DND-41 (cell line): ENCODE results near the gene LBX2.

Experiments used
- ATAC-seq: fragments of 200-7000 bp; cut with Tn5 transposase; 3 replicates; pipeline ENCODE4 v1.9.1; 2021; ENCODE audit warnings: low read depth; ENCODE audit not compliant: insufficient read depth
- DNase-seq: peaks from one replicate; pipeline ENCODE4 v3.0.0-alpha.2; 2020
- H2AFZ ChIP-seq: 2 replicates; pipeline ENCODE4 v1.6.0; 2012; ENCODE audit warnings: low read depth, low read length
- H3K27ac ChIP-seq: 2 replicates; pipeline ENCODE4 v1.5.1; 2012; ENCODE audit warnings: low read length, inconsistent platforms
- H3K27me3 ChIP-seq: fragments of 200-600 bp; sonication (generic); 2 replicates; pipeline ENCODE4 v1.6.0; 2012; ENCODE audit warnings: low read length, mild to moderate bottlenecking, inconsistent platforms; ENCODE audit not compliant: insufficient read depth, poor library complexity
- H3K36me3 ChIP-seq: 2 replicates; pipeline ENCODE4 v1.5.1; 2012; ENCODE audit warnings: low read length, inconsistent platforms; ENCODE audit not compliant: insufficient read depth
- H3K4me1 ChIP-seq: 2 replicates; pipeline ENCODE4 v1.5.1; 2012; ENCODE audit warnings: mild to moderate bottlenecking, low read length; ENCODE audit not compliant: insufficient read depth
- H3K4me2 ChIP-seq: 2 replicates; pipeline ENCODE4 v1.6.0; 2012; ENCODE audit warnings: mild to moderate bottlenecking, moderate library complexity, low read length, inconsistent platforms; ENCODE audit not compliant: insufficient read depth
- H3K4me3 ChIP-seq, 2 experiments: fragments of 200-600 bp in 1 of 2; shearing (Covaris generic) in 1 of 2; 2 replicates each; pipeline ENCODE4 v1.5.1; 2012 to 2016; ENCODE audit warnings: inconsistent platforms in 2 of 2, low read length in 2 of 2, mild to moderate bottlenecking in 2 of 2, low read depth in 1 of 2, moderate library complexity in 1 of 2
- H3K79me2 ChIP-seq: 2 replicates; pipeline ENCODE4 v1.6.0; 2012; ENCODE audit warnings: low read length, inconsistent platforms; ENCODE audit not compliant: insufficient read depth
- H3K9ac ChIP-seq: 2 replicates; pipeline ENCODE4 v1.6.0; 2012; ENCODE audit warnings: low read depth, mild to moderate bottlenecking, inconsistent platforms, low read length, moderate library complexity
- H3K9me3 ChIP-seq: 2 replicates; pipeline ENCODE4 v1.5.1; 2012; ENCODE audit warnings: low read length, moderate library complexity, mild to moderate bottlenecking, inconsistent platforms; ENCODE audit not compliant: insufficient read depth, severe bottlenecking
- H4K20me1 ChIP-seq: 2 replicates; pipeline ENCODE4 v1.6.0; 2012; ENCODE audit warnings: low read length; ENCODE audit not compliant: insufficient read depth
- EZH2 ChIP-seq: IDR thresholded peaks from 3 replicates; pipeline ENCODE4 v1.6.1; 2012; ENCODE audit warnings: borderline replicate concordance, low read depth, mild to moderate bottlenecking, moderate library complexity, low read length, inconsistent platforms; ENCODE audit not compliant: severe bottlenecking
- TF ChIP-seq, protein P1 (sequence below): IDR thresholded peaks from 2 replicates; pipeline ENCODE4 v1.5.1; 2012; ENCODE audit warnings: borderline replicate concordance, low read length, moderate library complexity, mild to moderate bottlenecking; ENCODE audit not compliant: poor library complexity, severe bottlenecking; ENCODE audit errors: extremely low read depth

The LBX2 gene

DNA sequence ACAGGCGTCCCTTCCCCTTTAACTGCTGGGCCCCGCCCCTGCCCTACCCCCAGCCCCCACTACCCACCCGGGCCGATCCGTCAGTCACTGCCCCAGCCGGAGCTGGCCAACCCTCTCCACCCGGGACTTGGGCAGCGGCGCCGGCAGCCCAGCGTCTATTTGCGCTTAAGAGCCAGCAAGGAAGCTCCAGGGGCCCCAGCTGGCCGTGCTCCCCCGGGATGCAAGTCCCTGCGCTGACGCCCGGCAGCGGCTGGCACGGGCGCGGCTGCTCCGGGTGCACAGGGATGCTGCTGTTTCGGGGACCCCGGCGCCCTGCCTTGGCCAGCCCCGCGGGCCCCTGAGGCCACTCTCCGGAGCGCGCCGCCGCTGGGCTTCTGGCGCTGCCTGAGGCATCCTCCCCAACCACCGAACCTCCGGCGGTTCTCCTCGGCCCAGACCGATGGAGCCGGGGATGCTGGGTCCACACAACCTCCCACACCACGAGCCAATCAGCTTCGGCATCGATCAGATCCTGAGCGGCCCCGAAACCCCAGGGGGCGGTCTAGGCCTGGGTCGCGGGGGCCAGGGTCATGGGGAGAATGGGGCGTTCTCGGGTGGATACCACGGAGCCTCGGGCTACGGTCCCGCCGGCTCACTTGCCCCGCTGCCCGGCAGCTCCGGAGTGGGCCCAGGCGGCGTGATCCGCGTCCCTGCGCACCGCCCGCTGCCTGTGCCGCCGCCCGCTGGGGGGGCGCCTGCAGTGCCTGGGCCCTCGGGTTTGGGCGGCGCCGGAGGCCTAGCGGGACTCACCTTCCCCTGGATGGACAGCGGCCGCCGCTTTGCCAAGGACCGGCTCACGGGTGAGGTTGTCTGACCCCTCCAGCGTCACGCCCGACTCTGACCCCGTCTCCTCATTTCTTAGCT, 15.2 kb upstream of the LBX2 start, which contains the start of gene TLX2:
Gene TLX2 (plus strand): TSS at position 83 of the 903 bp plus-strand sequence. CDS start 357 bp downstream, at position 440.
- H3K4me2 ChIP-seq: peak within 1 kb of the TSS; percentile 17; the same call in 1 of the 2 replicates

DNA sequence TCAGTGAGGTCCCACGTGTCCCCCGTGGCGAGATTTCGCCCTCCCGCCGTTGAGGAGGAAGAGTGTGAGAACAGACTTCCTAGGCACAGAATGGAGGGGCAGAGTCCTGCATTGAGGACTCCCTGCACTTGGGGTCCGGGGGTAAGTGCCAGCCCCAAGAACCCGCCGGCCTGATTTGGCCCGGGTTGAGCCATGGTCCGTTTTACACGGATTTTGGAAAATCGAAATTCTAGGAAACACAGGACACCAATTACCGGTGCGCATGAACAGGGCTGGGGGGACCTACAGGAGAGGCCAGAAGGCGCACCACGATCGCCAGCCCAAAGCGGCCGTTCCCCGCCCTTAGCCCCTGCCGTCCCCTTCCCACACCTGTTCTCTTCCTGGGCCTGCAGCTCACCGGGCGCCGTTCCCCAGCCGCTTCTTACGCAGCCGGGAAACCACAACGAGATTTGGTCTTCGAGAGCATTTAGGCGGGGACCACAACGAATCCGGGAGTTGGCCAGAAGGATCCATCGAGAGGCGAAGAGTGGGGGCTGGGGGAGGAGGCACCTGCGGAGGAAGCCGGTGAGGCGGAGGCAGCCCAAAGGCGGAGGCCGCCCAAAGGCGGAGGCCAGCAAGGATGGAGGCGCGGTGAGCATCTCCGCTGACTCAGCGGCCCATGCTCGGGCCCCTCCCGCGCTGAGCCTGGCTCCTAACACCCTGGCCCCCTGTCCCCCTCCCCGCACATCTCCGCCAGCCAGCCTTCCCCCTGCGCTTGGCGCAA, 14.4 kb upstream of the LBX2 start:
- peak; percentile 76 for ATAC-seq
- no peak overlapping the region for H3K4me3 ChIP-seq

More for the DNA sequence above, 15.2 kb upstream of the LBX2 start, which contains the start of gene TLX2:
- Histone ChIP-seq H3K4me3 (no peak within 1 kb of the TSS), H3K27me3 (peaks cover 28% of the 10 kb centered on the region), H3K36me3 (no peaks in the 10 kb centered on the region), H4K20me1 (no peaks in the 10 kb centered on the region), H3K9me3 (no peaks in the 10 kb centered on the region), H3K9ac (no peak within 1 kb of the TSS), H2AFZ (no peak within 1 kb of the TSS; the same call in 1 of the 2 replicates), H3K27ac (no peak within 1 kb of the TSS), H3K79me2 (no peaks in the 10 kb centered on the region), H3K4me1 (peaks cover 7% of the 10 kb centered on the region; the same call in 1 of the 2 replicates)
- no peak for TF ChIP-seq EZH2
- TF ChIP-seq, protein P1, sequence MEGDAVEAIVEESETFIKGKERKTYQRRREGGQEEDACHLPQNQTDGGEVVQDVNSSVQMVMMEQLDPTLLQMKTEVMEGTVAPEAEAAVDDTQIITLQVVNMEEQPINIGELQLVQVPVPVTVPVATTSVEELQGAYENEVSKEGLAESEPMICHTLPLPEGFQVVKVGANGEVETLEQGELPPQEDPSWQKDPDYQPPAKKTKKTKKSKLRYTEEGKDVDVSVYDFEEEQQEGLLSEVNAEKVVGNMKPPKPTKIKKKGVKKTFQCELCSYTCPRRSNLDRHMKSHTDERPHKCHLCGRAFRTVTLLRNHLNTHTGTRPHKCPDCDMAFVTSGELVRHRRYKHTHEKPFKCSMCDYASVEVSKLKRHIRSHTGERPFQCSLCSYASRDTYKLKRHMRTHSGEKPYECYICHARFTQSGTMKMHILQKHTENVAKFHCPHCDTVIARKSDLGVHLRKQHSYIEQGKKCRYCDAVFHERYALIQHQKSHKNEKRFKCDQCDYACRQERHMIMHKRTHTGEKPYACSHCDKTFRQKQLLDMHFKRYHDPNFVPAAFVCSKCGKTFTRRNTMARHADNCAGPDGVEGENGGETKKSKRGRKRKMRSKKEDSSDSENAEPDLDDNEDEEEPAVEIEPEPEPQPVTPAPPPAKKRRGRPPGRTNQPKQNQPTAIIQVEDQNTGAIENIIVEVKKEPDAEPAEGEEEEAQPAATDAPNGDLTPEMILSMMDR: no peak
- DNase-seq: no peak
- ATAC-seq: no peak

DNA sequence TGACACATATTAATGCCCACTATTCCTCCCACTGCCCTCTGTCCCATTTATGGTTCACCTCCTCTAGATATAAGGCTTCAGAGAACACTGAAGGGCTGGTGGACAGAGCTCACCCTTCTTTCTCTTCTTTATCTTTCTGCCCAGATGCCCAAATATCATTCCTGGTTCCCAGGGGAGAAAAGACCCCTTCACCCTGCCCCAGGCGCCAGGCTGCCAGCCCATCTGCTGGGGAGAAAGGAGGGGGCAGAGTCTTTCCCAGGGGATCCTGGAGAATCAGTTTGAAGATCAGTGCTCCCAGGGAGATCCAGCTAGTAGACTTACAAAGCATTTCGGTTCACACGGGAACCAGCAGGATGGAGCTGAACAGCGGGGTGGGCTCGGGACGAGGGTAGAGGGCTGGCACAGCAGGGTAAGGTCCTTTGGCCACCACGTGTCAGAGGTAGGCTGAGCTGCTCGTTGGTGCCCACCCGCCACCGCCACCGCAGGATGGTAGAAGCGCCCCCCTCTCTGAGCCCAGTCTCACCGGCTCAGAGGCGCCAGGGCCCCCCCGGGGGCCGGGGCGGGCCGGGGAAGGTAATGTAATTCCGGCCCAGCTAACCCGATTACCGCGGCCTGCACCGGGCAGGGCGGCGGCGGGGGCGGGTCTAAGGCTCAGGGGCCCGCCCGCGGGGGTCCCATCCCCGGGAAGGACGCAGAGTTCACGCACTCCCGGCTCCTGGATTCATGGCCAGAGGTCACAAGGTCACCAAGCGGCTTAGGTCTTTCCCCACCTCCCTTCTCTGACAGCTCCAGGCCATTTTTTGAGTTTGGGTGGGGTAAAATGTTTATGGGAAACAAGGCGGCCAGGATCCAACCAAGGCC, 13.6 kb upstream of the LBX2 start:
- Histone ChIP-seq H3K4me3 (no peak overlapping the region), H3K9ac (no peak overlapping the region), H2AFZ (no peak overlapping the region), H3K4me2 (no peak overlapping the region), H3K9me3 (no peaks in the 10 kb centered on the region), H3K27me3 (peaks cover 19% of the 10 kb centered on the region), H3K27ac (no peak overlapping the region), H3K79me2 (no peaks in the 10 kb centered on the region), H4K20me1 (no peaks in the 10 kb centered on the region), H3K4me1 (peaks cover 16% of the 10 kb centered on the region), H3K36me3 (no peaks in the 10 kb centered on the region)
- no peak for ATAC-seq
- TF ChIP-seq EZH2: no peak
- TF ChIP-seq, protein P1: no peak
- DNase-seq: no peak

More for the DNA sequence above, 14.4 kb upstream of the LBX2 start:
- Histone ChIP-seq H4K20me1 (no peaks in the 10 kb centered on the region), H3K79me2 (no peaks in the 10 kb centered on the region), H3K27me3 (peaks cover 23% of the 10 kb centered on the region), H3K9me3 (no peaks in the 10 kb centered on the region), H2AFZ (no peak overlapping the region; the same call in 1 of the 2 replicates), H3K4me1 (peaks cover 8% of the 10 kb centered on the region; the same call in 1 of the 2 replicates), H3K36me3 (no peaks in the 10 kb centered on the region), H3K4me2 (peak overlapping the region; percentile 17; the same call in 1 of the 2 replicates), H3K9ac (no peak overlapping the region), H3K27ac (no peak overlapping the region)
- peak; percentile 68 for DNase-seq
- TF ChIP-seq, protein P1: no peak
- peak; percentile 75 for TF ChIP-seq EZH2
